Gastrocnemius medialis (tissue), 4 donors: ENCODE data around the gene MAGI1.

Source experiments
- POLR2A ChIP-seq, 2 donors: fragments of 450-650 bp; IDR thresholded peaks; one replicate each; pipeline ENCODE4 v1.6.1; 2017; ENCODE audit warnings: antibody characterized with exemption in 2 of 2, mild to moderate bottlenecking in 2 of 2, moderate library complexity in 2 of 2
- TF ChIP-seq, protein P1 (sequence below), 5 experiments: fragments of 450-650 bp in 3 of 5; fragments of 200-600 bp in 2 of 5; sonication (generic) in 2 of 5; IDR thresholded peaks in 4 of 5; conservative IDR thresholded peaks in 1 of 5; 1 replicate in 4 of 5; 2 replicates in 1 of 5; pipeline ENCODE4 v1.5.1; 2016 to 2019; ENCODE audit warnings: antibody characterized with exemption in 5 of 5, mild to moderate bottlenecking in 3 of 5, moderate library complexity in 3 of 5

DNA sequence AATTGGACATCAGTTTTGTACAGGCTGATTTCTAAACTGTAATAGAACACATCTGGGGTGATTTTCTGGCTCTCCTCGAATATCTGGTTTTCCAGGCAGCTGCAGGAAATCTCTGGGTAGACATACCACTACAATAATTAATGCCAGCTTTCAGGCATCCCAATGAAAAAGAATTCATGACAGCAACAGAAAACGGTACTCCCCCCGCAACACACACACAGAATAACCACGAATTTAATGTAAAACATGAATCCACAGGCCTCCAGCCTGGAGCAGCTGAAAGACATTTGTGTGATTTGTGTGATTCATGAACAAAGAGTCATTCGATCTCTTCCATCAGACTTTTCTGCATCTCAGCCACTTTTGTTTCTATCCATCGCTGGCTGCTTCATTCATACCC lies 262.2 kb downstream of the MAGI1 start:
- TF ChIP-seq, protein P1, sequence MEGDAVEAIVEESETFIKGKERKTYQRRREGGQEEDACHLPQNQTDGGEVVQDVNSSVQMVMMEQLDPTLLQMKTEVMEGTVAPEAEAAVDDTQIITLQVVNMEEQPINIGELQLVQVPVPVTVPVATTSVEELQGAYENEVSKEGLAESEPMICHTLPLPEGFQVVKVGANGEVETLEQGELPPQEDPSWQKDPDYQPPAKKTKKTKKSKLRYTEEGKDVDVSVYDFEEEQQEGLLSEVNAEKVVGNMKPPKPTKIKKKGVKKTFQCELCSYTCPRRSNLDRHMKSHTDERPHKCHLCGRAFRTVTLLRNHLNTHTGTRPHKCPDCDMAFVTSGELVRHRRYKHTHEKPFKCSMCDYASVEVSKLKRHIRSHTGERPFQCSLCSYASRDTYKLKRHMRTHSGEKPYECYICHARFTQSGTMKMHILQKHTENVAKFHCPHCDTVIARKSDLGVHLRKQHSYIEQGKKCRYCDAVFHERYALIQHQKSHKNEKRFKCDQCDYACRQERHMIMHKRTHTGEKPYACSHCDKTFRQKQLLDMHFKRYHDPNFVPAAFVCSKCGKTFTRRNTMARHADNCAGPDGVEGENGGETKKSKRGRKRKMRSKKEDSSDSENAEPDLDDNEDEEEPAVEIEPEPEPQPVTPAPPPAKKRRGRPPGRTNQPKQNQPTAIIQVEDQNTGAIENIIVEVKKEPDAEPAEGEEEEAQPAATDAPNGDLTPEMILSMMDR (IDR thresholded peaks at IDR 0.05 in 4 of 5, conservative IDR thresholded peaks at IDR 0.05 in 1 of 5): no peak
- no peak for TF ChIP-seq POLR2A (IDR thresholded peaks at IDR 0.05)
